Mucosa of descending colon (tissue), 3 donors: Measurements from ENCODE around the gene DDX60. TPM values are rescaled to one million over a fixed set of nuclear protein-coding genes. Genes with fewer than 3 reads are reported as not detected.

ENCODE experiments used
- ATAC-seq: fragments of 200-7000 bp; cut with Tn5 transposase; one replicate; pipeline ENCODE4 v1.9.1; 2020; ENCODE audit warnings: mild to moderate bottlenecking, moderate library complexity
- DNase-seq, 3 donors: peaks; one replicate each; pipeline ENCODE4 v3.0.0-alpha.2; 2020
- H3K36me3 ChIP-seq: fragments of 200-600 bp; one replicate; pipeline ENCODE4 v1.8.0; 2021; ENCODE audit warnings: low read depth, mild to moderate bottlenecking
- H3K4me1 ChIP-seq: fragments of 200-600 bp; one replicate; pipeline ENCODE4 v1.8.0; 2021; ENCODE audit warnings: low read depth, mild to moderate bottlenecking
- H3K4me3 ChIP-seq: fragments of 200-600 bp; one replicate; pipeline ENCODE4 v1.8.0; 2021; ENCODE audit warnings: mild to moderate bottlenecking
- H3K9me3 ChIP-seq: fragments of 200-600 bp; one replicate; pipeline ENCODE4 v1.8.0; 2021; ENCODE audit warnings: mild to moderate bottlenecking
- CTCF ChIP-seq: fragments of 200-600 bp; IDR thresholded peaks from one replicate; pipeline ENCODE4 v1.8.0; 2022; ENCODE audit warnings: antibody characterized with exemption, mild to moderate bottlenecking
- intact Hi-C, 2 donors: fragments of 100-400 bp; cut with DNase I in 1 of 2; cut with micrococcal nuclease in 1 of 2; formaldehyde crosslinking; loops; one replicate each; pipeline versions ENCODE4 v1.11.0 to v1.11.1; 2022; cut with DNase I, micrococcal nuclease
- total RNA-seq, 3 donors: library from RNA; stranded (reverse); fragmentation: NEBNext Ultra II Directional in 2 of 3; extraction: Animal tissue kit (Norgen Biotek cat#: 25700) in 2 of 3; gene quantifications; one replicate each; pipeline versions ENCODE4 v1.2.1 to v1.2.4, GENCODE V29; 2021 to 2023
- donor health status: DM: no; HTN: no; CAD: no; lungs with moderate emphysema.
- donor health status: DM: no; HTN: no; CAD: no.
- donor health status: DM: no; HTN: yes; CAD: no.

DDX60 gene
- total RNA-seq, 3 donors from 2014 or later: 45.6 to 118 (median 50.4) TPM

- Histone ChIP-seq H3K4me1 (no peaks in the 10 kb centered on the region), H3K4me3 (no peak overlapping the region), H3K9me3 (no peaks in the 10 kb centered on the region), H3K36me3 (no peaks in the 10 kb centered on the region)
- intact Hi-C loops: no loop called here
- ATAC-seq: no peak
- no peak for DNase-seq
- TF ChIP-seq CTCF: no peak
Measured at GRCh38 chr4:168360271-168360670, 41.7 kb upstream of the DDX60 start.

- H3K4me1 ChIP-seq: no peaks in the 10 kb centered on the region
- no peaks in the 10 kb centered on the region for H3K36me3 ChIP-seq
- DNase-seq: no peak
- no peak for ATAC-seq
- H3K9me3 ChIP-seq: no peaks in the 10 kb centered on the region
- no peak for TF ChIP-seq CTCF
- H3K4me3 ChIP-seq: no peak overlapping the region
- intact Hi-C loops: no loop called here
Measured at GRCh38 chr4:168357941-168358340, 39.4 kb upstream of the DDX60 start.

GRCh38 chr4:168353746-168354145, 35.2 kb upstream of the DDX60 start:
- no peak for TF ChIP-seq CTCF
- H3K9me3 ChIP-seq: no peaks in the 10 kb centered on the region
- ATAC-seq (no peak), DNase-seq (no peak)
- intact Hi-C loops: no loop called here
- H3K36me3 ChIP-seq: no peaks in the 10 kb centered on the region
- H3K4me3 ChIP-seq: no peak overlapping the region
- H3K4me1 ChIP-seq: no peaks in the 10 kb centered on the region

- DNase-seq (no peak), ATAC-seq (no peak)
- Histone ChIP-seq H3K9me3 (no peaks in the 10 kb centered on the region), H3K4me3 (no peak overlapping the region), H3K36me3 (no peaks in the 10 kb centered on the region), H3K4me1 (no peaks in the 10 kb centered on the region)
- no peak for TF ChIP-seq CTCF
- intact Hi-C loops: no loop called here
Measured at GRCh38 chr4:168337550-168337940, 19.0 kb upstream of the DDX60 start.

GRCh38 chr4:168336837-168337549, 18.4 kb upstream of the DDX60 start:
- Histone ChIP-seq H3K4me3 (no peak overlapping the region), H3K4me1 (no peaks in the 10 kb centered on the region), H3K36me3 (no peaks in the 10 kb centered on the region), H3K9me3 (no peaks in the 10 kb centered on the region)
- no peak for DNase-seq
- no peak for ATAC-seq
- intact Hi-C loops: no loop called here
- TF ChIP-seq CTCF: no peak

GRCh38 chr4:168335621-168336020, 17.1 kb upstream of the DDX60 start:
- Histone ChIP-seq H3K4me1 (no peaks in the 10 kb centered on the region), H3K4me3 (no peak overlapping the region), H3K9me3 (no peaks in the 10 kb centered on the region), H3K36me3 (no peaks in the 10 kb centered on the region)
- DNase-seq (no peak), ATAC-seq (no peak)
- intact Hi-C loops: no loop called here
- TF ChIP-seq CTCF: no peak
